Measurements from ENCODE around the gene ALDH16A1.

DNA sequence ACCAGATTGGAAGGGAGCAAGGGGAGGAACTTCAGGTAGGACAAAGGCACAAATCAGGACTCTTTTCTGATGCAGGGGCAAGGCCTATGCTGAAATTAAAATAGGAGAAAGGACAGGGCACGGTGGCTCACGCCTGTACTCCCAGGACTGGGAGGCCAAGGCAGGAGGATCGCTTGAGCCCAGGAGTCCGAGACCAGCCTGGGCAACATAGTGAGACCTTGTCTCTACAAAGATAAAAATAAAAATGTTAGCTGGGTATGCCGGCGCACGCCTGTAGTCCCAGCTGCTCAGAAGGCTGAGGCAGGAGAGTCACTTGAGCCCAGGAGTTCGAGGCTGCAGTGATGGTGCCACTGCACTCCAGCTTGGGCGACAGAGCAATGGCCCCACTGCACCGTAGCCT is 17.4 kb upstream of the ALDH16A1 start:
- no peak for TF ChIP-seq POLR2A (IDR thresholded peaks at IDR 0.05; ENCODE audit: low read depth, low read length)
- no peak for TF ChIP-seq POLR2AphosphoS5 (IDR thresholded peaks at IDR 0.05; ENCODE audit: low read depth, low read length)
- no peak for TF ChIP-seq TAF1 (IDR thresholded peaks at IDR 0.05; ENCODE audit: borderline replicate concordance, low read depth, low read length)

All from GM12892 (cell line).